Epithelial cell of prostate (primary cell): ENCODE measurements around the gene STAT3.
"Not testable (repeated sequence)": the region's sequence is repeated elsewhere in the genome, so short reads cannot be mapped to it uniquely, and the experiment has no call there.

Experiments used
- DNase-seq: peaks from one replicate; pipeline ENCODE4 v3.0.0-alpha.2; 2011; ENCODE audit warnings: low read depth, low spot score
- H3K27ac ChIP-seq: fragments of 450-650 bp; 2 replicates; pipeline ENCODE4 v1.5.1; 2017; ENCODE audit warnings: mild to moderate bottlenecking

The STAT3 gene

DNA sequence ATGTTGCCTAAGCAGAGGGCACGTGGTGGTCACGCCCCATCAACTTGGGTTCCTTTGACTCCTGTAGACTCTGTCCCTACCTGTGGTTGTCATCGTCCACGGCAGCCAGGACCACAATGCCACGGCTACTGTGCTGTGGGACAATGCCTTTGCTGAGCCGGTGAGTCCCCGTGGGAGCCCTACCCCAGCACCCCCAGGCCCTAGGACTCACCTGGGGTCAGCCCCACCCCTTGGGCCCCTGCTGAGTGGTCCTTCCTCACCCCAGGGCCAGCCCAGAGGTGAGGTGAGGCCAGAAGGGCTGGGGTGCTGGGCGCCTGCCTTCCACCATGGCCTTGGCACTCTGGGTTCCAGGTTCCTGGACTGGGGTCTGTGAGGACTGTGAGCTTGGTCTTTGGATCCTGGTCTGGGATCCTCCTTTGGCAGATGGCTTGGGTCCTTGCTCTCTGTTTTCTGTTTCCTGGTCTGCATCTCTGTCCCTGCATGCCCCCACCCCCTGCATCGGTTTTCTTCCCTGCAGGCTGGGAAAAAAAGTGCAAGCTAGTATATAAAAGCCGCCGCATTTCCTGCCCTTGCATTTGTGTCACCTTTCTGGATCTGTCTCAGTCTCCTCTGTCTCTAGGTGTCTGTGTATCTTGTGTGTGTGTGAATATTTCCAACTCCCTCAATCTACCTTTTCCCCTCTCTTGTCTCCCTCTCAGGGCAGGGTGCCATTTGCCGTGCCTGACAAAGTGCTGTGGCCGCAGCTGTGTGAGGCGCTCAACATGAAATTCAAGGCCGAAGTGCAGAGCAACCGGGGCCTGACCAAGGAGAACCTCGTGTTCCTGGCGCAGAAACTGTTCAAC, 82.5 kb downstream of the STAT3 start:
- DNase-seq, result no peak

DNA sequence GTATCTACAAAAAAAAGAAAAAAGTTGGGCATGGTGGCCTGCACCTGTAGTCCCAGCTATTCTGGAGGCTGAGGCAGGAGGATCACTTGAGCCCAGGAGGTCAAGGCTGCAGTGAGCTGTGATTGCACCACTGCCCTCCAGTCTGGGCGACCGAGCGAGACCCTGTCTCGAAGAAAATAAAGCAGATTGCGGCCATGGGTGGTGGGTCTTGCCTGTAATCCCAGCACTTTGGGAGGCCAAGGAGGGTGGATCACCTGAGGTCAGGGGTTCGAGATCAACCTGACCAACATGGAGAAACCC, 83.3 kb downstream of the STAT3 start:
- not testable (repeated sequence) for H3K27ac ChIP-seq, DNase-seq

More for the DNA sequence above, 82.5 kb downstream of the STAT3 start:
- H3K27ac ChIP-seq, result no peak overlapping the region

DNA sequence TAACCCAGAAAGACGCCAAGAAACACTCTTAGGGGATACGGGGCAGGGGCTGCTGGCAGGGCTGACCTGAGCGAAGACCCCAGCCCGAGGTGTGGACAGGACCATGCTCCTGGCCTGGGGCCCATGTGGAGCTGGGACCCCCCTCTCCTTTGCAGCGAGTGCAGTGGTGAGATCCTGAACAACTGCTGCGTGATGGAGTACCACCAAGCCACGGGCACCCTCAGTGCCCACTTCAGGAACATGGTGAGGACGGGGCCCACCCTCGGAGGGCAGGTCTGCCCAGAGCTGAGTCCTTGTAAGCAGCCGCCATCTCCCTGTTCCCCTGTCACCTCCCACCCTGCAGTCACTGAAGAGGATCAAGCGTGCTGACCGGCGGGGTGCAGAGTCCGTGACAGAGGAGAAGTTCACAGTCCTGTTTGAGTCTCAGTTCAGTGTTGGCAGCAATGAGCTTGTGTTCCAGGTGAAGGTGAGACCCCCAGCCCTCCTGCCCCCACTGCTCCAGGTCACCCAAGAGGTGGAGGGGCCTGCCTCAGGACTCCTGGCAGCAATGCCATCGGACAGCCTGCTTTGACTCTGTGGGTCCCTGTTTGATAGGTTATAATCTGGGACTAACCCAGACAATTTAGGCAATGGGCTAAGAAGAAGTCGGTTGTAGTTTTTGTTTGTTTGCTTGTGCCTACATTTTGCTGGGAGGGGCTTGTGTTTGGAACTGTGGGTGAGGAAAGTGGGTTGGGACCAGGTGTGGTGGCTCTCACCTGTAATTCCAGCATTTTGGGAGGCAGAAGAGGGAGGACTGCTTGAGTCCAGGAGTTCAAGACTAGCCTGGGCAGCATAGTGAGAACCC, 83.8 kb downstream of the STAT3 start:
- no peak overlapping the region for H3K27ac ChIP-seq
- no peak for DNase-seq

DNA sequence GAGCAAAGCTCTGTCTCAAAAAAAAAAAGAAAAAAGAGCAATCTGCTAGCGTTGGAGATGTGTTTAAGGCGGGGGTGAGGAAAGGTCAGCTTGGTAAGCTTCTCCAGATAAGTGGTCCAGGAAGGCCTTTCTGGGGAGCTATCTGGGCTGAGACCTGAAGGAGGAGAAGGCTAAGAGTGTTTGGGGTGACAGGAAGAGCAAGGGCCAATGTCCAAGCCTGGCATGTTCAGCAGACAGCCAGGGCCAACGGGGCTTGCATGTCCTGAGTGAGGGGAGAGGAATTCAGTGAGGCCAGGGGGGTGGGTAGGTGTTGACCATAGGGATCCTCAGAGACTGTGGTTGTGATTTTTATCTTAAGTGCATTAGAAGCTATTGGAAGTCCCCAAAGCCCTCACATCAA, 84.5 kb downstream of the STAT3 start:
- DNase-seq, result no peak
- H3K27ac ChIP-seq, result no peak overlapping the region

DNA sequence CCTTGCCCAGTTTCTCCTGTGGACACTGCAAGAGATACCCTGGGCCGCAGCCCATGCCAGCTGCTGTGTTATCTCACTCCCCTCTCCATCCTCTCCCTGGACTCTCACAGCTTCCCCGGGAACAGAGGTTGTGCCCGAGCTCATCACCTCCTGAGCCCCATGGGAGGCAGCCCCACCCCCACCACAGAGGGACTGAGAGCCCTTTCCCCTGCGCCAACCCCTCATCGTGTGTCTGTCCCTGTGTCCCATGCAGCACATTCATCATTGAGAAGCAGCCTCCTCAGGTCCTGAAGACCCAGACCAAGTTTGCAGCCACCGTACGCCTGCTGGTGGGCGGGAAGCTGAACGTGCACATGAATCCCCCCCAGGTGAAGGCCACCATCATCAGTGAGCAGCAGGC, 87.2 kb downstream of the STAT3 start:
- no peak overlapping the region for H3K27ac ChIP-seq
- DNase-seq, result no peak

DNA sequence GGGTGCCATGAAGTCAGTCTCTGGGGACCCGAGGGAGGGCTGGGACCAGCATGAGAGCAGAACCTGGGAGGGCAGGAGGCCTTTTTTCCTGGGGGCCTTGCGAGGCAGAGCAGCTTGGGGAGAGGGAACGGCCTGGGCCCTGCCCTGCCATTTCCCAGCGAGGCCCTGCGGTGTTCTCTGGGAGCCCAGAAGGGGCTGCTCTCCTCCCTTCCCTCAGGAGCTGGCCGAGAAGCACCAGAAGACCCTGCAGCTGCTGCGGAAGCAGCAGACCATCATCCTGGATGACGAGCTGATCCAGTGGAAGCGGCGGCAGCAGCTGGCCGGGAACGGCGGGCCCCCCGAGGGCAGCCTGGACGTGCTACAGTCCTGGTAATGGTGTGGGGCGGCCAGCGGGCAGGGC, 88.3 kb downstream of the STAT3 start:
- not testable (repeated sequence) for DNase-seq, H3K27ac ChIP-seq

DNA sequence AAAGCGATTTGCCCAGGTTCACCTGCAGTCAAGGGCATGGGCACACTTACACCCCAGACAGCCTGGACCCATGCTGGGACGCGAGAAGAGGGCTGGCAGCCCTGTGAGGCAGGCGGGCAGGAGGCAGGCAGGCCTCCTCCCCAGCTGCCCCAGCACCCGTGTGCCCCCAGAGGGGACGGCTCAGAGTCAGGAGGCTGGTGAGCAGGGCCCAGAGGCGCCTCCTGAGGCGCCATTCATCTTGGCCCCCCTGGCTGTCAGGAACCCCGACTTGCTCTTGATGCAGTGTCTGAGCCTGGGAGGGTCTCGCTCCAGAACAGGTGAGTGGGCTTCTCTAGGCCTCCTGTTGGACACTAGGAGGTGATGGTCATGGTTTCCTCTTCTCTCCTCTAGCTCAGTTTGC, 88.9 kb downstream of the STAT3 start:
- not testable (repeated sequence) for H3K27ac ChIP-seq

DNA sequence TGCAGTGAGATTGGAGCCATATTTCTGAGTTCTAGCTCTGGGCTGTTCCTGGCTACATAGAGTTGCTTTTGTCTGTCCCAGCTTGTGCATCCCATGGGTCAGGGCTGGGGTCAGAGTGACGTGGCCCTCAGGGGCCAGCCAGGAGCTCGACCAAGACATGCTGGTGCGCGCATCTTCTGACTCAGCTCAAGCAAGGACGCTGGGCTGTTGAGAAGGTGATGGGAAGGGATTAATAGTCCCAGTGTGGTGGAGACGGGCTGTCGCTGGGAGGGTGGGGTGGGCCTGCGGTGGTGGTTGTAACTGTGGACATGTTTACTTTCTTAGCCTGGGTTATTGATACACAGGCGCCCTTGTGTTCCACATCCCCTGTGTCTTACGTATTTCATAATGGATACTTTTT, 90.5 kb downstream of the STAT3 start:
- DNase-seq, H3K27ac ChIP-seq: not testable (repeated sequence)

More for the DNA sequence above, 88.9 kb downstream of the STAT3 start:
- DNase-seq, result not testable (repeated sequence)

DNA sequence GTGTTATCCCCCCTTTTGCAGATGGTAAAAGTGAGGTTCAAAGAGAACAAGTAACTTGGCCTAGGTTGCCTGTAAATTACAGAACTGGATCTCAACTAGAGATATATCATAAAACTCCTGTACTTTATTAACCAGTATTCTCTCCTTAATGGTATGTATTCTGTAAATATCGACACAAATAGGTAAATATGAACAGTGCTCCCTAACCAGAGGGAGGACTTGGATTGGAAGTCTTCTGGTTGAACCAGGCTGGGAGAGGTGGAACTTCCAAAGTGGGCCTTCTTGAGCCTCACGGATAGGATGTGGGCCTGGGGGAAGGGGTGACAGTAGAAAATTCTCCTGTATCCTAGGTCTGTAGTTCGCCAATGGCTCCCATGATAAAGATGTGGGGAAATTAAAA, 92.2 kb downstream of the STAT3 start:
- no peak overlapping the region for H3K27ac ChIP-seq
- no peak for DNase-seq

DNA sequence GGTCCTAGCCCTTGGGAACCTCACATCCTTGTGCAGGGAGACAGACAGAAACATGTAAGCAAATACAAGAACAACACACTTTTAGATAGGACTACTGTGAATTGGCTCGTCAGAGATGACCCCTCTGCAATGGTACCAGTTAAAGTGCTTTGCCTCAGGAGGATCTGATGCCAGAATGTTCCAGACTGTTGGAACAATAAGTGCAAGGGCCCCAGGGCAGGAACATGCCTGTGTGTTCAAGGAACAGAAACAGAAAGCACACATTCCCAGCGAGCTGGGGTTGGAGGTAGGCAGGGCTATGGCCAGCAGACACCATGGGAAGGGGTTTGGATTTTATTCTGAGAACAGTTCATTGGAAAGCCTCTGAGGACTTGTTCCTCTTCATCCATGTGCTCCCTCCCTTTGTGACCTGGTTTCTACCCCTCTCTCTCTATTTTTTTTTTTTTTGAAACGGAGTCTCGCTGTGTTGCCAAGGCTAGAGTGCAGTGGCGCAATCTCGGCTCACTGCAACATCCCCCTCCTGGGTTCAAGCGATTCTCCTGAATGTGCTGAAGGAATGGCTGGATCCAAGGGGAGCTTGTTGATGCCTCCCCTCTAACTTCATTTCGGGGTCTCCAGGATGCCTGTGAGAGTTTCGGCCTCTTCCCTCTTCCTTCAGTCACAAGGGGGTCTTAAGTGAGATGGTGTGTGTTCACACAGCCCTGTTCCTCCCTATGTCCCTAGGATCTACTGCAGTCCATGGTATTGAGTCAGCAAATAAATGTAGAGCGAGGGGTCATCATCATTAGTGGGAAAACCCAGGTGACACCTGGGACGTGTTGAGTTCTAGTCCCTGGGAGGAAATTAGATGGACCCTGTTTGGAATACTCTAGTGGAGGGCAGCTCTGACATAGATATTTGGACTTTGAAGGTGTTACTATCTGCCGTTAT, 93.5 kb downstream of the STAT3 start:
- no peak overlapping the region for H3K27ac ChIP-seq
- DNase-seq, result no peak

DNA sequence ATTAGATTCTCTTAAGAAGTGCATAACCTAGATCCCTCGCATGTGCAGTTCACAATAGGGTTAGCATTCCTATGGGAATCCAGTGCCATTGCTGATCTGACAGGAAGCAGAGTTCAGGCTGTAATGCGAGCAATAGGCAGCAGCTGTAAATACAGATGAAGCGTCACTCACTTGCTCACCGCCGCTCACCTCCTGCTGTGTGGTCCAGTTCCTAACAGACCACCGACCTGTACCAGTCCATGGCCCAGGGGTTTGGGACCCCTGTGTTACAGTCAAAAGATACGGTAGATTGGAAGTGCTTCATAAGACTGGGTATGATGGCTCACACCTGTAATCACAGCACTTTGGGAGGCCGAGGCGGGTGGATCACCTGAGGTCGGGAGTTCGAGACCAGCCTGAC, 97.1 kb downstream of the STAT3 start:
- DNase-seq, result no peak

DNA sequence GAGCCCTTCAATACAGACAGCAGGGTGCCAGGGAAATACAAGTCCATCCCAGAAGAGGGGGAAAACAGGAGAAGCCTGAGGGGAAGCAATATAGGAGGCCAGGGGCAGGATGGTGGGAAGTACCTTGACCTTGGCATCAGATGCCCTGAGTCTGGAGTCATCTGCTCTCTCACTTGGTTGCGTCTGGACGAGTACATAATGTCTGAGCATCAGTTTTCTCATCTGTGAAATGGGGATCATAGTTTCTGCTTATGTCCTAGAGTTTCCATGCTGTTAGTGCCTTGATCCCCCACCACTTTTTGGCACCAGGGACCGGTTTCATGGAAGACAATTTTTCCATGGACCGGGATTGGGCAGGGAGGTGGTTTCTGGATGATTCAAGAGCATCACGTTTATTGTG, 97.7 kb downstream of the STAT3 start:
- DNase-seq, result no peak
- H3K27ac ChIP-seq, result no peak overlapping the region

More for the DNA sequence above, 97.1 kb downstream of the STAT3 start:
- no peak overlapping the region for H3K27ac ChIP-seq

DNA sequence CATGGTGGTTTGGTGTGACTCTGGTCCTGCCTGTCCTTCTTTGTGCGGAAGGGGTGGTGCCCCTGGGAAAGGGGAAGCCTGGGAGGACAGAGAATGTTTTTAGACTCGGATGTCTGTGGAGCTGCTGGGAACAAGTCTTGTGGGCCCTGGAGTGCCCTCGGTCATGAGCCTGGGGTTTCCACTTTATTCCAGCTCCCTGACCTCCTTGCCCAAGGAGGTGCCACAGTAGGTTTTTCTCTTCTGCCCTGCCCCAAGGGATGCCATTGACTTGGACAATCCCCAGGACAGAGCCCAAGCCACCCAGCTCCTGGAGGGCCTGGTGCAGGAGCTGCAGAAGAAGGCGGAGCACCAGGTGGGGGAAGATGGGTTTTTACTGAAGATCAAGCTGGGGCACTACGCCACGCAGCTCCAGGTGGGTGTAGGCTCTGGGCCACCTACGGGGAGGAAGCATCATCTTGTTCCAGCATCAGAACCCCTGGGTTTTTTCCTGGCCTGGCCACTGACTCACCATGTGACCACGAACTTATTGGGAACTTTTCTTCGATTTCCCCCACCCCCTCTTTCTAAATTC, 98.5 kb downstream of the STAT3 start:
- no peak for DNase-seq
- no peak overlapping the region for H3K27ac ChIP-seq

DNA sequence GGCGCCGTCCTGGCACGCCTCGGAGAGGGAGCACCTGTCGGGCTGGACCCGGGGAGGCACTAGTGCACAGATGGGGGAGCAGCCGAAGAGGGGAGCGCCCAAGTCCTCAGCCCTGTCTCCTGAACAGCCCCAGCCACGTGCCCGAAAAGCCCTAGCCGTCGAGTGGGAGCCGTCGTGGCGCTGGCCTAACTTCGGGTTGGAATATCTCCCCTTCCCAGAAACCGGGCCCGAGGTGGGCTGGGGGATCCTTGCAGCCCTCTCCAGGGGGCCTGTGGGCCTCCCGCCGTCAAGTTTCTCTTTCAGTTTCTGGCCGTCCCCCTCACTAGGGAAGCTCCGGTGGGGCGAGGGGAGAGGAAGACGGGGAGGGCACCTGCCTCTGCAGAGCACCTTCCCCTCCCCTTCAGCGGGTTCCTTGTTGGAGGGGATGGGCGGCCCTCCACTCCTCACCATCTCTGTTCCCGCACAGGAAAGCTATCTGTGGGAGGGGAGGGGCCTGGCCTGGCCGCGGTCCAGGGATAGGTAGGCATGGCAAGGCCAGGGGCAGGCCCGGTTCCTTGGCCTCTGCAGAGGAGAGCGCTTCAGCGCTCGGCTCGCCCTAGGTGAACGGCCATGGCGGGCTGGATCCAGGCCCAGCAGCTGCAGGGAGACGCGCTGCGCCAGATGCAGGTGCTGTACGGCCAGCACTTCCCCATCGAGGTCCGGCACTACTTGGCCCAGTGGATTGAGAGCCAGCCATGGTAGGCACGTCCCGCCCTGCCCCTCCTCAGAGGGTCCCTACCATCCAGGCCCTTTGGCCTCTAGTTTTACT, 99.2 kb downstream of the STAT3 start:
- no peak overlapping the region for H3K27ac ChIP-seq
- no peak for DNase-seq

DNA sequence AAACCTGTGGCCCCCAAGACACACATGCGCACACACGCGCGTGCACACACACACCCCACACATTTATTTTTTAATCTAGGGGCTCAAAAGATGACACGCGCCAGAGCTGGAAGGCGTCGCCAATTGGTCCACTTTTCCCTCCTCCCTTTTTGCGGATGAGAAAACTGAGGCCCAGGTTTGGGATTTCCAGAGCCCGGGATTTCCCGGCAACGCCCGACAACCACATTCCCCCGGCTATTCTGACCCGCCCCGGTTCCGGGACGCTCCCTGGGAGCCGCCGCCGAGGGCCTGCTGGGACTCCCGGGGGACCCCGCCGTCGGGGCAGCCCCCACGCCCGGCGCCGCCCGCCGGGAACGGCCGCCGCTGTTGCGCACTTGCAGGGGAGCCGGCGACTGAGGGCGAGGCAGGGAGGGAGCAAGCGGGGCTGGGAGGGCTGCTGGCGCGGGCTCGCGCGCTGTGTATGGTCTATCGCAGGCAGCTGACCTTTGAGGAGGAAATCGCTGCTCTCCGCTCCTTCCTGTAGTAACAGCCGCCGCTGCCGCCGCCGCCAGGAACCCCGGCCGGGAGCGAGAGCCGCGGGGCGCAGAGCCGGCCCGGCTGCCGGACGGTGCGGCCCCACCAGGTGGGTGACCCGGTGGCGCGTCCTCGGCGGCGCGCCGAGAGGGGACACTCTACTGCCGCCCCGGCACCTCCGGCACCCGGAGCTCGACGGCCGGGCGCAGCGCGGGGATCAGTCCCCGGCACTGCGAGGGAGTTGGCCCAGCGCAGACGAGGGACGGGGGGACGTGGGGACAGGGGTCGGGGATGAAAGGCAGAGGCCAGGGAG, 100.1 kb downstream of the STAT3 start, which contains the start of gene STAT5A:
STAT5A (plus strand) TSS at position 522 of the 826 bp plus-strand sequence. CDS start 914 bp downstream, outside the sequence.
- no peak within 1 kb of the TSS for H3K27ac ChIP-seq
- DNase-seq, result no peak

DNA sequence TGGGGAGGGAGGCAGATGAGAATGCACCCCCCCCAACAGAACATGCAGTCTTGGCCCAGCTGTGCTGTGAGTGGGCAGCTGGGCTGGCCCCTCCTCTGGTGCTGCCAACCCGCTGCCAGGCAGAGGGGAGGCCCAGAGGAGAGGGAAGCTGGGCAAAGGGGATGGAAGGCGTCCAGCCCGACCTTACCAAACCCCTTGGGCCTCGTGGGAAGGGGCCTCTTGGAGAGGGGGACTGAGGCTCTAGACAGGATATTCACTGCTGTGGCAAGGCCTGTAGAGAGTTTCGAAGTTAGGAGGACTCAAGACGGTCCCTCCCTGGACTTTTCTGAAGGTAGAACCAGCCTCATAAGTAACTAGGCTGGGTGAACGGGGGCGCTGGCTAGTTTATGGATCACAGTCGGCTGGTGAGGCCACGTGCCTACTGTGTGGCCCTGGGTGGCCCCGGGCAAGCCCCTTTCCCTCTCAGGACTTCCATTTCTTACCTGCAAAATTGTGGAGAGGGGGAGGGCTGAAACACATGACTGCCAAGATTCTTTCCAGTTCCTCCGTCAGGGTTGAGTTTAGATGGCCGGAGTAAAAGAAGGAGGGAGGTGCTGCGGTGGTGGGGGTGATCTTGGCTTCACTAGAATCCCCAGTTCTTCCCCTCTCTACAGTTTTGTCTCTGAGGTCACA, 100.8 kb downstream of the STAT3 start:
- DNase-seq, result no peak
- H3K27ac ChIP-seq, result no peak overlapping the region

DNA sequence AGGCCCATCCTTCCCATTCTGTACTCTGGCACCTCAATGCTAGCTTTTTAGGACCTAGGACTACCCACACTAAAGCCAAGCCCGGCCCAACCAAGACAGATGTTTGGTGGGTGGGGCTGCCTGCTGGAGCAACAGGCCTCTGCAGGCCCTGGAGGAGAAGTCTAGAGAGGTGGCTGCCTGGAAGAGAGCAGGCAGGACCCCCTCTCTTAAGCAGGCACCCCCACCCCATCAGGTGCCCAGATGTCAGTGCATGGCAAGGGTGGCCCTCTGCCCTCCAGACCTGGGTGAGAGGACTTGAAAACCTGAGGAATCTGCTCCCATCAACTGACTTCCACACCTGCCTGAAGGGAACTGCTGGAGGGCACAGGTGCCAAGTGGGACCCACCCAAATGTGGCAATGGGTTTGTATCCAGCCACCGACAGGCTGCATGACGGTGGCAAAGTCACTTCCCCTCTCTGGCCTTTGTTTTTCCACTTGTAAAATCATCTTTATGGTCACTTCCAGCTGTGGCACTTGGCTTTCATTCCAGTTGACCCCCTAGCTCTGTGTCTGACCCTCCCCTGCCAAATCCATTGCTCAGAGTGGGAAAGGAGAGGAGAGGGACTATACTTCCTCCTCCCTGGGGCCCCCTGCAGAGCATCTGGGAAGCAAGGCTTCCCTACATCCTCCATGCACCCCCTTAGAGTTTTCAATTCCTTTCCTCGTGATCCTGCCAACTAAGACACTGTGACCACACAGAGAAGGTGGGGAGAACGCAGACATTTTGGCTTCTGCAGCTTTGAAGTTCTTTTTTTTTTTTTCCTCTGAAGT, 101.6 kb downstream of the STAT3 start:
- no peak overlapping the region for H3K27ac ChIP-seq
- no peak for DNase-seq
